Measurements from ENCODE around the gene KRT3. TPM values are rescaled to one million over a fixed set of nuclear protein-coding genes. Genes with fewer than 3 reads are reported as not detected.
A peak's percentile ranks its signal among the peaks of the same experiment; 100 is the strongest.
"Not testable (repeated sequence)": the region's sequence is repeated elsewhere in the genome, so short reads cannot be mapped to it uniquely, and the experiment has no call there.

Gene KRT3
- total and polyA plus RNA-seq, 2 donors from 2014 or later = not detected

DNA sequence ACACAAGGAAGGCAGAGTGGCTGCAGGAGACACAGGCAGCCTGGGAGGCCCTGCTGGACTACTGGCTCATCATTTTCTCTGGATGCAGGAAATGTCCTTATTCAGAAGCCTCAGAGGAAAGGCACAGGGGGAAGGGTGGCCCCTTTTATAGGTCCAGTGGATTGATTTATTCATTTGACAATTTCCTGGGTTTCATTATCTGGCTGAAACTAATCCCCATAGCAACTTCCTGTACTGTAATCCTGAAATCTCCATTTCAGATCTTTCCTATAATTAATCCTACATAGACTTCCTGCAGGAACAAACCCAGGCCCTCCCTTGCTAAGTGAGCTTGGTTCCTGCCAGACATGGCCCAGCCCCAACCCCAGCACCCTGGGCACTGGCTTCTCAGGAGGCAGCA lies 41.8 kb downstream of the KRT3 start:
- Histone ChIP-seq H3K9me3 (ENCODE audit: control insufficient read depth in 2 of 3, insufficient read depth in 1 of 3, low read length in 3 of 3) (no peaks in the 10 kb centered on the region), H3K9ac (ENCODE audit: low read length in 3 of 3) (no peak overlapping the region), H3K27me3 (ENCODE audit: control insufficient read depth, insufficient read depth, low read length) (no peaks in the 10 kb centered on the region), H3K4me3 (ENCODE audit: low read length in 3 of 3) (no peak overlapping the region), H3K4me1 (ENCODE audit: control insufficient read depth in 2 of 3, insufficient read depth in 2 of 3, low read depth in 1 of 3, low read length in 3 of 3) (peaks cover 0 to 7% (median 0%) of the 10 kb centered on the region in 3 donors), H3K36me3 (ENCODE audit: control insufficient read depth in 2 of 3, insufficient read depth in 3 of 3, low read length in 3 of 3) (no peaks in the 10 kb centered on the region), H3K27ac (ENCODE audit: low read depth in 2 of 2, low read length in 2 of 2) (no peak overlapping the region)
- peak in 2 of 5 donors; percentile 1 to 25 for DNase-seq
- TF ChIP-seq, protein P1, sequence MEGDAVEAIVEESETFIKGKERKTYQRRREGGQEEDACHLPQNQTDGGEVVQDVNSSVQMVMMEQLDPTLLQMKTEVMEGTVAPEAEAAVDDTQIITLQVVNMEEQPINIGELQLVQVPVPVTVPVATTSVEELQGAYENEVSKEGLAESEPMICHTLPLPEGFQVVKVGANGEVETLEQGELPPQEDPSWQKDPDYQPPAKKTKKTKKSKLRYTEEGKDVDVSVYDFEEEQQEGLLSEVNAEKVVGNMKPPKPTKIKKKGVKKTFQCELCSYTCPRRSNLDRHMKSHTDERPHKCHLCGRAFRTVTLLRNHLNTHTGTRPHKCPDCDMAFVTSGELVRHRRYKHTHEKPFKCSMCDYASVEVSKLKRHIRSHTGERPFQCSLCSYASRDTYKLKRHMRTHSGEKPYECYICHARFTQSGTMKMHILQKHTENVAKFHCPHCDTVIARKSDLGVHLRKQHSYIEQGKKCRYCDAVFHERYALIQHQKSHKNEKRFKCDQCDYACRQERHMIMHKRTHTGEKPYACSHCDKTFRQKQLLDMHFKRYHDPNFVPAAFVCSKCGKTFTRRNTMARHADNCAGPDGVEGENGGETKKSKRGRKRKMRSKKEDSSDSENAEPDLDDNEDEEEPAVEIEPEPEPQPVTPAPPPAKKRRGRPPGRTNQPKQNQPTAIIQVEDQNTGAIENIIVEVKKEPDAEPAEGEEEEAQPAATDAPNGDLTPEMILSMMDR (IDR thresholded peaks at IDR 0.05; ENCODE audit: borderline replicate concordance, extremely low read depth, insufficient read depth) = no peak
- intact Hi-C loops (cut with DNase I) = no loop called here
- no peak for FAIRE-seq

DNA sequence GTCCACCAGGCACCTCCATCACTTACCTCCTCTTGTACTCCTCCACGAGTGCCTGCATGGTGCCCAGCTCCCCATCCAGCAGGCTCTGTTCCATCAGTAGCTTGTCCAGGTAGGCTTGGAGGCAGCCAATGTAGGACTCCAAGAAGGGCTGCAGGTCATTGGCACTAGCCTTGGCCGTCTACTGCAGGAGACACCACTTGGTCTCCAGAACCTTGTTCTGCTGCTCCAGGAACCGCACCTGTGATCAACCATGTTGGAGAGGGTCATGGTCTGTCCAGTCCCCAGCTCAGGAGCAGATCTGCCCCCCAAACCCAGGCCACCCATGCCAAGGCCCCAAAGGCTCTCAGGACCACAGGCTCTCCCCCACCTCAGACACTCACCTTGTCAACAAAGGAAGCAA lies 42.6 kb downstream of the KRT3 start:
- H3K36me3 ChIP-seq (ENCODE audit: control insufficient read depth in 2 of 3, insufficient read depth in 3 of 3, low read length in 3 of 3) = no peaks in the 10 kb centered on the region
- H3K27me3 ChIP-seq (ENCODE audit: control insufficient read depth, insufficient read depth, low read length) = no peaks in the 10 kb centered on the region
- H3K4me1 ChIP-seq (ENCODE audit: control insufficient read depth in 2 of 3, insufficient read depth in 2 of 3, low read depth in 1 of 3, low read length in 3 of 3) = peaks cover 0 to 7% (median 0%) of the 10 kb centered on the region in 3 donors
- no peak overlapping the region for H3K27ac ChIP-seq (ENCODE audit: low read depth in 2 of 2, low read length in 2 of 2)
- intact Hi-C loops (cut with DNase I) = no loop called here
- H3K9me3 ChIP-seq (ENCODE audit: control insufficient read depth in 2 of 3, insufficient read depth in 1 of 3, low read length in 3 of 3) = no peaks in the 10 kb centered on the region
- DNase-seq (no peak), FAIRE-seq (no peak)
- no peak overlapping the region for H3K4me3 ChIP-seq (ENCODE audit: low read length in 3 of 3)
- no peak overlapping the region for H3K9ac ChIP-seq (ENCODE audit: low read length in 3 of 3)
- TF ChIP-seq, protein P1 (IDR thresholded peaks at IDR 0.05; ENCODE audit: borderline replicate concordance, extremely low read depth, insufficient read depth) = no peak

DNA sequence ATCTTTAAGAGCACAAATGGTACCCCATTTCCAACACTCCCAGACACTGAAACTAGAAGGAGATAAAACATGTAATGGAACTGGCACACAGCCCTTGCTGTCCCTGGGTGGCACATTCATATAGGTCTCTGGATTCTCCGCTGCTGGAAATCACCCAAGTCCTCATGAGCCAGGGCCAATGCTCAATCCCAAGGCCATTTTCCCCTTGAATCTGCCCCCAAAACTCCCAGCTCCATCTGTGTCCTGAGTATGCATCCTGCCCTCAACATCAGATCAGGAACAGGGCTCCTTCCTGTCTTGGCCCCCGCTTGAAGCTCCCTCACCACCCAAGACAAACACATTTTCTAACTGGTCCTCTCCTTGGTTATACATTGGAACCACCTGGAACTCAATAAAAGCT lies 43.4 kb downstream of the KRT3 start:
- Histone ChIP-seq H3K27me3 (ENCODE audit: control insufficient read depth, insufficient read depth, low read length) (no peaks in the 10 kb centered on the region), H3K4me3 (ENCODE audit: low read length in 3 of 3) (no peak overlapping the region), H3K27ac (ENCODE audit: low read depth in 2 of 2, low read length in 2 of 2) (no peak overlapping the region), H3K4me1 (ENCODE audit: control insufficient read depth in 2 of 3, insufficient read depth in 2 of 3, low read depth in 1 of 3, low read length in 3 of 3) (peaks cover 0 to 7% (median 0%) of the 10 kb centered on the region in 3 donors), H3K9ac (ENCODE audit: low read length in 3 of 3) (no peak overlapping the region), H3K9me3 (ENCODE audit: control insufficient read depth in 2 of 3, insufficient read depth in 1 of 3, low read length in 3 of 3) (no peaks in the 10 kb centered on the region), H3K36me3 (ENCODE audit: control insufficient read depth in 2 of 3, insufficient read depth in 3 of 3, low read length in 3 of 3) (no peaks in the 10 kb centered on the region)
- DNase-seq (no peak), FAIRE-seq (no peak)
- TF ChIP-seq, protein P1 (IDR thresholded peaks at IDR 0.05; ENCODE audit: borderline replicate concordance, extremely low read depth, insufficient read depth) = no peak
- intact Hi-C loops (cut with DNase I) = no loop called here

DNA sequence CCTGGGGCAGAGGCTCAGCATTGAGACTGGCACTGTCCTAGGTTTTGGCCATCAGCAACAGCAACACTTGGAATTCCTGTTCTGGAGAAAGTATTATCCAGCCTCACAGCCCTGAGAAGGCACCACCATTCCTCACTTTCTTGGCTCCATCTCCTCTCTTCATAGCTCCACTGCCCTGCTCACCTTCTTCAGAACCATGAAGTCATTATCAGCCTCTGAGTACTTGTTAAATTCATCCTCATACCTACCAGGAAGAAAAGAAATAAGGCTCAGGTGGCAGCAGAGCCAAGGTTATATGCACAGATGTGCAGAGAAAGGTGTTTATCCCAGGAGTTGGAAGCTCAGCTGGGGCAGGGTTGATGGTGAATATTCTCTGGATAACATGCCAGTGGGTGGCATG lies 44.1 kb downstream of the KRT3 start:
- H3K27me3 ChIP-seq (ENCODE audit: control insufficient read depth, insufficient read depth, low read length) = no peaks in the 10 kb centered on the region
- peaks cover 0 to 7% (median 0%) of the 10 kb centered on the region in 3 donors for H3K4me1 ChIP-seq (ENCODE audit: control insufficient read depth in 2 of 3, insufficient read depth in 2 of 3, low read depth in 1 of 3, low read length in 3 of 3)
- TF ChIP-seq, protein P1 (IDR thresholded peaks at IDR 0.05; ENCODE audit: borderline replicate concordance, extremely low read depth, insufficient read depth) = no peak
- DNase-seq (no peak), FAIRE-seq (no peak)
- H3K27ac ChIP-seq (ENCODE audit: low read depth in 2 of 2, low read length in 2 of 2) = no peak overlapping the region
- no peak overlapping the region for H3K9ac ChIP-seq (ENCODE audit: low read length in 3 of 3)
- H3K4me3 ChIP-seq (ENCODE audit: low read length in 3 of 3) = no peak overlapping the region
- no peaks in the 10 kb centered on the region for H3K36me3 ChIP-seq (ENCODE audit: control insufficient read depth in 2 of 3, insufficient read depth in 3 of 3, low read length in 3 of 3)
- H3K9me3 ChIP-seq (ENCODE audit: control insufficient read depth in 2 of 3, insufficient read depth in 1 of 3, low read length in 3 of 3) = no peaks in the 10 kb centered on the region
- intact Hi-C loops (cut with DNase I) = no loop called here

DNA sequence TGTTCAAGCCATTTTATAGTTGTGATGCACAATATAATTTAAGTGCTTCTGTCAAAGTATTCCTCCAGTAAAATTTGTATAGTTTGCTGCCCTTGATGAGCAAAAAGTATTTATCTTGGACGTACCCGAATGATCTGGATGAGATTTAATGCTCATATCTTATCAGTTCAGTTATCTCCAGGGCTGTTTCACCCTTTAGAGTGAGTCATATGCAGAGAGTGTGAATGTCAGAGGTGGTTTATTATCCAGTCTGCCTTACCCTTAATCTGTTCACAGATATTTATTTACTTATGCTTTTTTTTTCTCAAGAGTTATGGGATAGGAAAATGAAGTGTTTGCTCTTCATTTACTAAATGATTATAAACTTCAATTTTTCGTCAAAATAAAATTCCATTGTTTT lies 45.4 kb downstream of the KRT3 start:
- H3K36me3 ChIP-seq (ENCODE audit: control insufficient read depth in 2 of 3, insufficient read depth in 3 of 3, low read length in 3 of 3); H3K9me3 ChIP-seq (ENCODE audit: control insufficient read depth in 2 of 3, insufficient read depth in 1 of 3, low read length in 3 of 3); DNase-seq; H3K9ac ChIP-seq (ENCODE audit: low read length in 3 of 3); H3K27ac ChIP-seq (ENCODE audit: low read depth in 2 of 2, low read length in 2 of 2); intact Hi-C loops (cut with DNase I); FAIRE-seq; H3K27me3 ChIP-seq (ENCODE audit: control insufficient read depth, insufficient read depth, low read length); H3K4me3 ChIP-seq (ENCODE audit: low read length in 3 of 3); H3K4me1 ChIP-seq (ENCODE audit: control insufficient read depth in 2 of 3, insufficient read depth in 2 of 3, low read depth in 1 of 3, low read length in 3 of 3): not testable (repeated sequence)
